Activated CD8-positive, alpha-beta memory T cell treated with anti-CD3 and anti-CD28 coated beads, Interleukin-2, amount 50 U/mL, for 24 hours (primary cell): Measurements from ENCODE around the gene GAS2L2.
"Not testable (repeated sequence)": the region's sequence is repeated elsewhere in the genome, so short reads cannot be mapped to it uniquely, and the experiment has no call there.

Experiments used
- DNase-seq: peaks from one replicate; pipeline ENCODE4 v3.0.0-alpha.2; 2020; ENCODE audit errors: extremely low read depth

Gene GAS2L2

GRCh38 chr17:35727635-35728034 is 25.4 kb downstream of the GAS2L2 start:
- no peak for DNase-seq

- DNase-seq = no peak
These were observed 26.0 kb downstream of the GAS2L2 start for GRCh38 chr17:35726953-35727460.

- DNase-seq = no peak
These were observed 26.7 kb downstream of the GAS2L2 start for GRCh38 chr17:35726127-35726952.

GRCh38 chr17:35725802-35726126 is 27.3 kb downstream of the GAS2L2 start:
- no peak for DNase-seq

- no peak for DNase-seq
These were observed 28.0 kb downstream of the GAS2L2 start for GRCh38 chr17:35725058-35725457.

GRCh38 chr17:35723735-35724134 is 29.3 kb downstream of the GAS2L2 start:
- DNase-seq = no peak

- DNase-seq = no peak
These were observed 35.6 kb downstream of the GAS2L2 start for GRCh38 chr17:35717475-35717874.

- no peak for DNase-seq
These were observed 36.1 kb downstream of the GAS2L2 start for GRCh38 chr17:35716897-35717465.

GRCh38 chr17:35716173-35716572 is 36.9 kb downstream of the GAS2L2 start:
- no peak for DNase-seq

- no peak for DNase-seq
These were observed 37.6 kb downstream of the GAS2L2 start for GRCh38 chr17:35715416-35715815.

- no peak for DNase-seq
These were observed 38.1 kb downstream of the GAS2L2 start for GRCh38 chr17:35714988-35715387.

GRCh38 chr17:35713069-35713728 is 39.8 kb downstream of the GAS2L2 start:
- no peak for DNase-seq

GRCh38 chr17:35710950-35711349 is 42.1 kb downstream of the GAS2L2 start:
- DNase-seq = no peak

GRCh38 chr17:35709874-35710273 is 43.2 kb downstream of the GAS2L2 start:
- DNase-seq = no peak

GRCh38 chr17:35708951-35709350 is 44.1 kb downstream of the GAS2L2 start:
- DNase-seq = no peak

- DNase-seq = no peak
These were observed 44.9 kb downstream of the GAS2L2 start for GRCh38 chr17:35708149-35708548.

- no peak for DNase-seq
These were observed 47.3 kb downstream of the GAS2L2 start for GRCh38 chr17:35705705-35706104.

- no peak for DNase-seq
These were observed 47.8 kb downstream of the GAS2L2 start for GRCh38 chr17:35705230-35705629.

GRCh38 chr17:35703308-35703707 is 49.7 kb downstream of the GAS2L2 start:
- not testable (repeated sequence) for DNase-seq

- no peak for DNase-seq
These were observed 51.5 kb downstream of the GAS2L2 start for GRCh38 chr17:35701491-35701890.

- DNase-seq = no peak
These were observed 52.9 kb downstream of the GAS2L2 start for GRCh38 chr17:35700150-35700549.

GRCh38 chr17:35698800-35699199 is 54.2 kb downstream of the GAS2L2 start:
- no peak for DNase-seq

- DNase-seq = no peak
These were observed 57.4 kb downstream of the GAS2L2 start for GRCh38 chr17:35695613-35696012.
